NK-92 (cell line): ENCODE data around the gene RBPJL.

Experiments used
- DNase-seq: peaks from one replicate; lab custom pipeline; 2025; ENCODE audit not compliant: unreplicated experiment; lab: John Stamatoyannopoulos, UW

Gene RBPJL

DNA sequence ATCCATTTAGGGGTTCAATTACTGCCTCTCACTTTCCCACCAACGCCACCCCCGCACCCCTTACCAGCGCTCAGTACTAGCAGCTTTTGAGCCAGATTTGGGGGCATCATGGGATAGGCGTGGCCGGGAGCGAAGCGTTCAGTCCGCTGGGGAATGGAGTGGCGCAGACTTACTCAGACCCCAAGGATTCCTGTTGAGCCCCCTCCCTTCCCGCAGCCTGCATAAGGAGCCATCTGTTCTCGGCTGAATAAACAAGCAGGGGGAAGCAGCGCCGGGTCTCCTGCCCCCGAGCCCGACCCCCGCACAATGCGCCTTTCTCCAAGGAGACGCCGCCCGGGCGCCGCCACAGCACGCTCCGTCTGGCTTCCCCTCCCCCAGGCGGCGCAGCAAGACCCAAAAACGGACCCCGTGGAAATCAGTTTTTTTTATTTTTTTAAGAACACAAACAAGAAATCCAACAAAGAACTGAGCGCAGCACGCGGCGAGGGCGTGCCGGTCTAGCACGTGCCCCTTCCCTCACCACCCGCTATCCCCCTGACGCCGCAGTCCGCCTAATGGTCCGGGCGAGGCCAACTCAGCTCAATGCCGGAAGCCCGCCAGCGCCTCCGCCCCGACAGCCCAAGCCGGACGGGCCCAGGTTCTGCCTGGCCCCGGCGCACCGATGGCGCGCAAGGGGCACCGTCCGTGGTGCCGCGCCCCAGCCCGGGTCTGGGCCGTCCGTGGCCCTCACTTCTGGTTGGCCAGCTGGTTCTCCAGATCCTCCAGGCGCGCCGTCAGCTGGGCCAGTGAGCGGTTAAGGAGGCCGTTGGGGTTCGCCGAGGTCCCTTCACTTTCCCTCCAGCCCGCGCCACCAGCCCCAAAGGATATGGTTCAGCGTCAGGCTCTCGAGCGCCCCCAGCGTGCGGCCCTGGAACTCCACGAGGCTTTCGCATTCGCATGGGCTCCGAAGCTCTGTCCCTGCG is 13.3 kb upstream of the RBPJL start:
- DNase-seq, result no peak

DNA sequence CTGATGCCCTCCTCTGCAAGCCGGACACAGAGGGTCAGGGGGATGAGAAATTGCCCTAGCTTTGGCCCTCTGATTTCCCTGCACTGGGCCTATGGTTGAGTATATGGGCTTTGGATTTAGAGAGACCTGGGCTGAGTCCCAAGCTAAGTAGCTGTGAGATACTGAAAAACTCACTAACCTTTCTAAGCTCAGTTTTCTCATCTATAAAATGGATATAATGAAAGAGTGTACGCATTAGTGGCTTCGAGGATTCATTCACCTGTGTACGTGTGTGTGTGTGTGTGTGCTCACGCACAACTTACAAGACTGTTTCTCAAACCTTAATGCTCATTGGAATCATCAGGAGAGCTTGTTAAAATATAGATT is 12.7 kb upstream of the RBPJL start:
- no peak for DNase-seq

- no peak for DNase-seq
Observed at GRCh38 chr20:45294659-45295058, 12.0 kb upstream of the RBPJL start.

GRCh38 chr20:45297786-45298497 is 8.7 kb upstream of the RBPJL start:
- no peak for DNase-seq

DNA sequence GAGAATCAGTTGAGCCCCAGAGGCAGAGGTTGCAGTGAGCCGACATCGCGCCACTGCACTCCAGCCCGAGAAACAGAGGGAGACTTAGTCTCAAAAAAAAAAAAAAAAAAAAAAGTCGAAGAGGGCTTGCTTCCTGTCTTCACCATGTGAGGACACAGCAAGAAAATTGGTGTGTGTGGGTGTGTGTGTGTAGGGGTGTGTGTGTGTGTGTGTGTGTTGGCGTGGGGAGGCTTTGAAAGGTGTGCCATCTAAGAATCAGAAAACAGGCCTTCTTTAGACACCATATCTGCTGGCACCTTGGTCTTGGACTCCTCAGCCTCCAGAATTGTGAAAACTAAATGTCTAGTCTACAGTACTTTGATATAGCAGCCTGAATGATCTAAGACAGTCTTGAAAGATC is 6.9 kb upstream of the RBPJL start:
- no peak for DNase-seq

DNA sequence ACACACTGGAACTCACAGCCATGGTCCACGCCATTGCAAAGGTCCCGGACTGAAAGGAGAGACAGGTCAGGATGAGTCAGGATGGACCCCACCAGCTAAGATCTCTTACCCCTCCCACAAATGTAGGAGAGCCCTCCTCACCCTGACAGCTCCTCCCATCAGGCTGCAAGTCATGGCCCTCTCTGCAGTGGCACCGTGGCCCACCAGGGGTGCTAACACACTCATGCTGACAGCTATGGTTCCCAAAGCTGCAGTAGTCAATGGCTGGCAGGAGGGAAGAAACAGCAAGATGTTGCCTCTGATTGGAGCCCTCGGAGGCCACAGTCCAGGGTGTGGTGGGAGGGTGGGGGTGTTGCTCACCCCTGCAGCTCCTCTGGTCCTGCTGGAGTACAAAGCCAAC is 5.7 kb upstream of the RBPJL start:
- DNase-seq, result no peak

- no peak for DNase-seq
Observed at GRCh38 chr20:45301824-45302271, 4.8 kb upstream of the RBPJL start.

DNA sequence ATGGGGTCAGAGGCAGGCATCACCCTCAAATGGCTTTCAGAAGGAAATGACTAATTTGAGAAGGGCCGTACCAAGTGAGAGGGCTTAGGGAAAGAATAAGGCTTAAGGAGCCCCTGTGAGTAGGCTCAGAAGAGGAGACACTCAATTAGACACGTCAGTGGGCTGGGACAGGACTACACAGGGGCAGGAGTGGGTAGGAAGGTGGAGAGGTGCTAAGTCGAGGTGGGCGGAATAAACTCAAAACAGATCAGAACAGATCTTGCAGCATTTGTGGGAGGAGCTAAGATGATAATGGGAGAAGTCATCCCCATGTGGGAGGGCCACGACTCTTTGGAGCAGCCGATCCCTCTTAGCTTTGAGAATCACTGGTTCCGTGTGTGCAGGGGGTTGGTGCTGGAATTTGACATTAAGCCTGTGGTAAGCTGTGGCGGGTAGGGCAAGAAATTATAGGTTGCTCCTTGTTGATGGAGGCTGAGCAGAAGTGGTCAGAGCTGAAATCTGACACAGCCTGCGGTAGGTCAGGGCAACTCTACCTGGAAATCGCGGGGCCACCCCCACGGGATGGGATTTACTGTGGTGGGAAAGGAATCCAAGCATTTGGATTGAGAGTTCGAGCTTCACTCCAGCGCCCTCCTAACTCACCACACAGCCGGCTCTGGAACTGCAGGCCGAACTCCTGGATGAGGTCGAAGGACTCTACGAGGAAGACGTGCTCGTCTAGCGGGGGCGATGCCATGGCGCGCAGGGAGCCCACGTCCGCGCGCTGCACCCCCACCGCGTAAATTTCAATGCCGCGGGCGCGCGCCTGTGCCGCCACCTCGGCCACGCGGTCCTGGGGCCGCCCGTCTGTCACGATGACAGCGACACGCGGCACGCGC is 2.8 kb upstream of the RBPJL start:
- no peak for DNase-seq

DNA sequence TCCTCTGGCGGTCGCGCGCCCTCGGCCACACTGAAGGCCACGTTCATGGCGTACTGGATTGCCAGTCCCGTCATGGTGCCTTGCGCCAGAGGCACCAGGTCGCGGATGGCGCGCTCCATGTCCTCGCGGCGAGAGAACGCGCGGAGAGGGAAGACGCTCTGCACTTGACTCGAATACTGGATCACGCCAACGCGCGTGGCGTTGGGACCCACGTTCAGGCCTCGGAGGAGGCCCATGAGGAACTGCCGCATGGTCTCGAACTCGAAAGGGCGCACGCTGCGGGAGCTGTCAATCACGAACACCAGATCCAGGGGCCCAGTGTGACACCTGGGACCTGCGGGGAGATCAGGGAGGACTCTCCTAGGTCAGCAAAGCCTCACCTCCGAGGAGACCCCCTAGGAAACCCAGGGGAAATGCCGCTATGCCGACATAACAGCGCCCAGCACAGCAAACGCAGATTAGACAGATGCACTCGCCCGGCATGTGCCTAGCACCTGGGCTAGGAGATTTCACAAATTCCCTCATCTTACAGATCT is 2.1 kb upstream of the RBPJL start:
- no peak for DNase-seq

DNA sequence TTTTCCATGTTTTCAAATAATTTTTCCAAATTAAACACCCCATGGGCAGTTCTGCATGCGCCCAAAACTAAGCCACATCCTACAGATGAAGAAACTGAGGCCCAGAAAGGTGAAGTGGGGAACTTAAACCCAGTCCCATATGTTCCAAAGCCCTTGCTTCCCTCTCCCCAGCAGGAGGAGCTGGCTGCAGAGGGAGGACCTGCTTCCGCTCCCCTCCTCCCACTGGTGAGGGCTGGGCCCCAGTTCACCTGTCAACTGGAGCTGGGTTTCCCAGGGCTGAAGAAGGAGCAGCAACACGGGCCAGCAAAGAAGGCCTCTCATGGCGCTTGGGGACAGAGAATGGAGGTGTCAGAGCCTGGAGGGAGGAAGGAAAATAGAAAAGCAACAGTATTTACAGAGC is 1.4 kb upstream of the RBPJL start:
- DNase-seq, result no peak

DNA sequence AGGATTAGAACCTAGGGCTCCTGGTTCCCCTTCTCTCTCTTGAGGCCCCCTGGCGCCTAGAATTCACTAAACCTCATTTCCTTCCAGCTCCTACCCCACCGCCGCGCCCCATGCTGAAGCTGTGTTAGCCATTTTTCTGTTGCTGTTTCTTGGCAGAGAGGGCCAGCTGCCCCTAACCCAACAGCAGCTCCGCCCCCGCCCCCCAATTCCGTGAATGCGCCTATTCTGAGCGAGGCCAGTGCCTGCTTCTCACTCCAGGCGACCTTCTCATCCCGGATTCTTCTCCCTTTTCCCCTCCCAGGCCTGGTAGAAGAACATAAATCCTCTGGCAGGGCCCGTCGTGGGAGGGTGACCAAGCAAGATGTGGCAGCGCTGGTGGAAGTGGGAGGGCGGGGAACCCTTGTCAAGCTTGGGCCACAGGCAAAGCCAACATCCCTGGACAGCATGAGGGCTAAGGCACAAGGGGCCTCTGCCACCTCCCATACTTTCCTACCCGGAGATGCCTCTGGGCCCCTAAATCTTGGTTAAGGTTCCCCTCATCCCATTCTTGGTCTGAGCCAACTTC is 518 bp downstream of the RBPJL start:
- no peak for DNase-seq

GRCh38 chr20:45308117-45308778 is 1.6 kb downstream of the RBPJL start, which contains the start of gene MATN4:
MATN4 (minus strand) TSS chr20:45308299; CDS start chr20:45305582, 2,717 bp downstream.
- DNase-seq, result no peak

DNA sequence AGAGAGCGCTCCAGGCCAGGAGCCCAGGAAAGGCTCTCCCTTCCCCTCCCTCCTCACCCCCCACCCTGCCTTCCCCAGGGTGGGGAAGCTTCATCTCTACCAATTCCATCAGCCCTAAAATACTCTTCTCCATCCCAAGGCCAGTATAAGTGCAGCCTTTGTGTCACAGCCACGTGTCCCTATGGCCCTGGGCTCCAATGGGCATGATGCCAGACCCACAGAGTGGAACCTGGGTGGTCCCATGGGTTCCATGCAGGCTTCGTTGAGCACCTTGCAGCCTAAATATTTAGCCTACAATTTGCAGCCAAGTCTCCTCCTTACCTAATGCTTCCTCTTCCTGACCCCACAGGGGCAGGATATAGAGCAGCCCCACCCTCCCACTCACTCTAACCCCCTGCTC is 2.4 kb downstream of the RBPJL start:
- DNase-seq, result no peak

- DNase-seq, result no peak
Observed at GRCh38 chr20:45311589-45312211, 5.1 kb downstream of the RBPJL start.

- DNase-seq, result no peak
Observed at GRCh38 chr20:45312241-45312640, 5.6 kb downstream of the RBPJL start.

DNA sequence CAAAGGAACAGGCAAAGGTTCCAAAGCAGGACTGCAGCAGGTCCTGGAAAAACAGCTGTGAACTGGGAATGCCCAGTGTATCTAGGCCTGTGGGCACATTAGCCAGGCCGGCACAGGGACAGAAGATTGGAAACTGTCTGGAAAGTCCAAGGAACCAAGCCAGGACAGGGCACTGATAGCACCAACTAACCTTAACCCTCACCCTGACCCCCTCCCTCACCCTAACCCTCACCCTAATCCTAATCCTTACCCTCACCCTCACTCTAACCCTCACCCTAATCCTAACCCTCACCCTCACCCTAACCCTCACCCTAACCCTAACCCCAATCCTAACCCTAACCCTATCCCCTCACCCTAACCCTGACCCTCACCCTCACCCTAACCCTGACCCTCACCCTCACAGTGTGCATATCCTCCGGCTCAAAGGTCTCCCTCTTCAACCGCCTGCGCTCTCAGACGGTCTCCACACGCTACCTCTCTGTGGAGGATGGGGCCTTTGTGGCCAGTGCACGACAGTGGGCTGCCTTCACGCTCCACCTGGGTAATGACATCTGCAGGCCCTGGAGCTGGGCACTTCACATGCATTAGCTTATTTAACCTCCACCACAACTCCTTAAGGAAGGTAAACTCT is 6.5 kb downstream of the RBPJL start:
- DNase-seq, result no peak

DNA sequence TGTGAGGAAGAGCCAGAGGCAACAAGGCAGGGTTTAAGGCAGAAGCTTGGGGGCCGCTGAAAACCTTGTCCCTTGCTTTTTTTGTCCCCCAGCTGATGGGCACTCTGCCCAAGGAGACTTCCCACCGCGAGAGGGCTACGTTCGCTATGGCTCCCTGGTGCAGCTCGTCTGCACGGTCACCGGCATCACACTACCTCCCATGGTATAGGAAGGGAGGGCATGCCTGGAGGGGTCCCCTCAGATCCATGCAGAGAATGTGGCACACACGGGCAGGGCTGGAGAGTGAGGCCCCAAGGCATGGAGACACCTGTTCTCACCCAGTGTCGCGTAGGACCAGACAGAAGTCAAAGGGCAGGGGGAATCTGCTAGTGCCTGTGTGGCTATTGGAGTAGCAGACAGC is 7.3 kb downstream of the RBPJL start:
- no peak for DNase-seq

GRCh38 chr20:45315672-45316071 is 9.0 kb downstream of the RBPJL start:
- DNase-seq, result no peak
